Stimulated activated CD4-positive, alpha-beta T cell treated with anti-CD3 and anti-CD28 coated beads, Interleukin-2, amount 100 ng/mL, for 24 hours (primary cell): Measurements from ENCODE around the gene SLC25A22.

Experiments used
- DNase-seq, 2 donors: peaks; one replicate each; pipeline ENCODE4 v3.0.0-alpha.2; 2020

The SLC25A22 gene

DNA sequence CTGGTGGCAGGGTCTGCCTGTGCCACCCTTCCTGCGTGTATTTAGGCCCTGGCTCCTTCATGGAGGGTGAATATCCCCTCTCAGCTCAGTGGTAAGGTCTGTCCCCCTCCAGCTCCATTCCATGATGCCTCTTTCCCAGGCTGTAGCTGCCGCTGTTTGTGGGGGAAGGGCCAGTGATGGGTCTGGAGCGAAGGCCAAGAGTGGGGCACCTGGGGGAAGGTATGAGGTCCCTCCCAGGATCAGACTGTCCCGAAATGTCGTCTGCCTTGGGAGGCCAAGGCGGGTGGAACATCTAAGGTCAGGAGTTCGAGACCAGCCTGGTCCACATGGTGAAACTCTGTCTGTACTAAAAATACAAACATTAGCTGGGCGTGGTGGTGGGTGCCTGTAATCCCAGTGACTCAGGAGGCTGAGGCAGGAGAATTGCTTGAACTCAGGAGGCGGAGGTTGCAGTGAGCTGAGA lies 35.8 kb upstream of the SLC25A22 start:
- no peak for DNase-seq

DNA sequence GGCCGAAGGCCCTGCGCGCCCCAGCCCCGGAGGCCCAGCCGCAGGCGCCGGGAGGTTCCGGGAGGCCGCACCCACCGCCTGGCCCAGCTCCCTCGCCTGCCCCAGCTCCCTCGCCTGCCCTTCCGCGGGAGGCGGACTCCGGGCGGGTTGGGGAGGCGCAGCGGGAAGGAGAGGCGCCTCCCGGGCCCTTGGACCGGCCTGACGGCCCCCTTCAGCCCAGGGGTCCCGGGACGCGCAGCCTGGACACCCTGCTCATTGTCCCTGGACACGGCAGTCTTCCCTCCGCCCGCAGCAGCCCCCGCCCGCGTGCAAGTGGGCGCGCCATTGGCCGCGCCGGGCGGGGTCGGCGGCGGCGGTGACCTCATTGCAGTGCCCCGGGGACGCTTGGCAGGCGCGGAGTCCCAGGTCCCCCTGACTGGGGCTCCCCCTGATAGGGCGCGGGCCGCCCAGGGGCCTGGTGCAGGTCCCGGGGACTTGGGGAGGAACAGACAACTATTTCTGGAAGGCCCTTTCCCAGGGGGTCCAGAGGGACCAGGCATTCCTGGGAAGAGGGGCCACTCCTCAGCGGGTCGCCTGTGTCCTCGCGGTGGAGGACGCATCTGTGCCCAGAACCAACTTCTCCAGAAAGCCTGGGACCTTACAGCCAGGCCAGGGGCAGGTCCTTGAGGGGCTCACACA lies 35.2 kb upstream of the SLC25A22 start:
- DNase-seq = no peak

DNA sequence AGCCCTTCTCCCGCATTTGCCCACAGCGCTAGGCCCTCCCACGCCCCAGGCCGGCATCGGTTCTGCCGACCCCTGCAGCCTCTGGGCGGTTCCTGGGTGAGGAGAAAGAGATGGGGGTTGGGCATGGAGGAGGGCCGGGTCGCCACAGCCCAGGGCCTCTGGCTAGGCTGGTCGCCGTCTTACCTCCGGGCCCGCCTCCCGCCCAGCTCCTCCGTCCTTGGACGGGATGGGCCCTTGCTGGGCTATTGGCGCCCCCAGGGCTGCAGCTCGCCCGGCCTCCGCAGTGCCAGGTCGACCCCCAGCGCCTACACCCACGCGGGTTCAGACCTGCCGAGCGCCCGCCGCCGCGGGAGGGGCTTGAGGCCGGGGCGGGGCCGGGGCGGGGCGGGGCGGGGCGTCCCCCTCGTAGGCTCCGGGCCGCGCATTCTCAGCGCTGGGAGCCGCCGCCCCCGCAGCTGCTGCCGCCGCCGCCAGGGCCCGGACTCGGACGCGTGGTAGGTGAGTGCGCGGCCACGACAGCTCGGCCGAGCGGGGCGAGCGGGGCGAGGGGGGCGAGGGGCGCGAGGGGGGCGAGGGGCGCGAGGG lies 34.5 kb upstream of the SLC25A22 start, which contains the start of gene CD151:
TSS of gene CD151 (plus strand) at position 424 of the 585 bp plus-strand sequence. CDS start 3,118 bp downstream, outside the sequence.
- DNase-seq = peak in 1 of 2 donors; percentile 69

DNA sequence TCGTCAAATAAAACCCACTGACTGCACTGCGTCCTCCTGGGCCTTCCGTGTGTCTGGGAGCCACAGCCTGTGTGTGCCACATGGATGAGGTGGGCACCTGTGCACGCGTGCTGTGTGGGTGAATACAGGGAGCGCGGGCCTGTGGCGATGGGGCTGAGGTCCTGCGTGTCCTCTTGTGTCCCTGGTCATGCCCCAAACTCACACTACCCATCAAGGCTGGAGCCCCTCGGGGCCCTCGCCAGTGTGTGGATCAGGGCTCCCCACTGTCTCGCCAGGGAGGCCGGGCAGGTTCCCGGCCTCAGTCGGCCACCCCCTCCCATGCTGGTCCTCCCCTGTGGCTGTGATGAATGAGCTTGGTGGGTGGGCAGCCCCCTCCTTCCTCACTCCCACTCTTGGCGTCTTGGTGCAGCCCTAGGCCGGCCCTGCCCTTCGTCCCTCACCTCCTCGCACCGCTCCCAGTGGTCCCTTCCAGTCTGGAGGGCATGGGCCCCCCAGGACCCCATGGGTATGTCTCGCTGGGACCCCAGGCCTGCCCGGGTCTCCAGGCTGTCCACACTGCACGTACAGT lies 34.0 kb upstream of the SLC25A22 start:
- no peak for DNase-seq

DNA sequence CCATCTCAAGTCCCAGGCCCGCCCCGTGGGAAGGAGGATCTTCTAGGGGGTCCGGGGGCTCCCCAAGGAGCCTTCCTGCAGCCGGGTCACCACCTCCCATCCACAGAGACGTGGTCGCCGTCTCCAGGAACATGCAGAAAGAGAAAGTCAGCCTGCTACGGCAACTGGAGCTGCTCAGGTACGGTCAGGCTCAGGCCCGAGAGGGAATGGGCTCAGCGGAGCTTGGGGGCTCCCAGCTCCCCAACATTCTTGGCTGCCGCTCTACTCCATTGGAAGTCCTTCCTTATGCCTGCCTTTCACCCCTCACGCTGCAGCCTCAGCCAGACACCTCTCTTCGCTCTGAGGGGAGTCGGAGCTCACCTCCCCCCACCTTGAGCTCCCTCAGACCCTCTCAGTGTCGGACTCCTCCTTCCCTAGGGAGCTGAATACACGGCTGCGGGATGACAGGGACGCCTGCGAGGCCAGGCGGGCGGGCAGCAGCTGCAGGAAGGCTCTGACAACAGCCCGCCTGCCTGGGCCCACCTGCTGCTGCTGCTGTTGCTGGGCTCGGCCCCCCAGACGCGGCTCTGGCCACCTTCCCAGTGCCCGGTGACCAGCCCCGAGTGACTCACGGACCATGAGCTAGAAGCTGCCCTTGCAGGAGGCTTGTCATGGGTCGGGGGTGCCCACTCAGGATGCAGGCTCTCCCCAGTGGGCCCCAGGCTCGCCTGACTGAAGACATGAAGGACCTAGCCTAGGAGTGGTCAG lies 33.2 kb upstream of the SLC25A22 start:
- DNase-seq = no peak

DNA sequence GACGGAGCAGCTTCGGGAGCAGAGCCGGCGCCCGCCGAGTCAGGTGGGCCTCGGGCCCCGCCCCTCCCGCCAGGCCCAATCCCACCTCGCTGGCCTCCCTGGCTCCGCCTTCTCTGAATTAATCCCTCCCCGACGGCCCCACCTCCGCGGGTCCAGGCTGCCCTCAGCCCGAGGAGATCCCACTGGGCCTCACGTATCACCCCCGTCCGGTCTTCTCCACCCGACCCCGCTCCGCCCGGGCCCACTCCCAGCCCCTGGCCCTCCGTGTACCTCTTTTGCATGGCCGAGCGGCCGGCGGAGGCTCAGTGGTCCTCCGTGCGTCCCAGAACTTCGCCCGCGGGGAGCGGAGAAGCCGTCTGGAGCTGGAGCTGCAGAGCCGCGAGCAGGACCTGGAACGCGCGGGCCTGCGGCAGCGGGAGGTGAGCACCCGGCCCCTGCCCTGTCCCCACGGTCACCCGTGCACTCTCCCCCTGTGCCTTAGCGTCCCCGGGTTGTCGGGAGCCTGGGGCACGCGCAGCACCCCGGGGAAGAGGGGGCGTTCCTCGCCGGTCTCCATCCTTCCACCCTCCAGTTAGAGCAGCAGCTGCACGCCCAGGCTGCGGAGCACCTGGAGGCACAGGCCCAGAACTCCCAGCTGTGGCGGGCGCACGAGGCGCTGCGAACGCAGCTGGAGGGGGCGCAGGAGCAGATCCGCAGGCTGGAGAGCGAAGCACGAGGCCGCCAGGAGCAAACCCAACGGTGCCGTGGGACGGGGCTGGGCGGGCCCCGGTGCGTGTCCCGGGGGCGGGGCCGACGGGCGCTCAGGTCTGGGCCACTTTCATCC lies 32.4 kb upstream of the SLC25A22 start:
- peak; percentile 62 to 73 for DNase-seq

DNA sequence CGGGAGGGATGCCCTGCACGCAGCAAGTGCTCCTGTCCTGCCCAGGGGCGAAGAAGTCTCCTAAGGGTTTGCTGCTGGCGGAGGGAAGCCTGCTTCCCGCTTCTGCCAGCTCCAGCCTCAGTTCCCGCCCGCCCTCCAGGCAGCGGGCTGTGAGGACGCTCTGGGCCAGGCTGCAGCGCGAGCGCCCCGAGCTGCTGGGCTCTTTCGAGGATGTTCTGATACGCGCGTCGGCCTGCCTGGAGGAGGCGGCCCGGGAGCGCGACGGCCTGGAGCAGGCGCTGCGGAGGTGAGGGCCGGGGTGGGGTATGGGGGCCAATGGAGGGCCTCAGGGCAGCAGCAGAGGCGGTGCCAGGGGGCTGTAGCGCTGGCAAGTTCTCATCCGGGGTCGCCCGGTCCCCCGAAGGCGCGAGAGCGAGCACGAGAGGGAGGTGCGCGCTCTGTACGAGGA lies 31.8 kb upstream of the SLC25A22 start:
- DNase-seq = no peak

DNA sequence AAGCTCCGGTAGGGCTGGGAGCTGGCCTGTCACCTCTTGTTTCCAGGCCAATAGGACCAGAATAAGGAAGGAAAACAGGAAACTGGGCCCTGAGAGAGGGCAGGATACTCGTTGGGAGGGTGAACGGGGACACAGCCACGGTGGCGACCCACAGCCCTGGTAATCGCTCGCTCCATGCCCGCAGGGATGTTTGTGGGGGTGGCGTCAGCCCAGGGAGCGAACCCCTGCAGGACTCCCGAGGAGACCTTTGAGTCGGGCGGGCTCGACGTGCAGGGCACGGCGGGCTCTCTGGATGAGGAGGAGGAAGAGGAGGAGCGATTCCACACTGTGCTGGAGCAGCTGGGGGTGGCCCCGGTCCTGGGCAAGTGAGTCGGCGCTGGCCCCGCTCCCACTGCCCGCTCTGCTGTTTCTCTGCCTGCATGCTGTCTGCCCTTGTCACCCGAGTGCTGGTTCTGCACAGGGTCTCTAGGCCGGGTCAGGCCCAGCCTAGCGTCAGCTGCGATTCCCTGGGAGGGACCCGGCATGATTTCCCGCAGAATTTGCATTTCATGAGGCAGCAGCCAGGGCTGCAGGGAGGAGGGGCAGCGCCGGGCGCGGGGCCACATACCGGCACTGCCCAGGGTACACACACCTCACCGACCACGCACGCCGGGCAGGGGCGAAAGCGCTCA lies 31.2 kb upstream of the SLC25A22 start:
- DNase-seq = no peak

DNA sequence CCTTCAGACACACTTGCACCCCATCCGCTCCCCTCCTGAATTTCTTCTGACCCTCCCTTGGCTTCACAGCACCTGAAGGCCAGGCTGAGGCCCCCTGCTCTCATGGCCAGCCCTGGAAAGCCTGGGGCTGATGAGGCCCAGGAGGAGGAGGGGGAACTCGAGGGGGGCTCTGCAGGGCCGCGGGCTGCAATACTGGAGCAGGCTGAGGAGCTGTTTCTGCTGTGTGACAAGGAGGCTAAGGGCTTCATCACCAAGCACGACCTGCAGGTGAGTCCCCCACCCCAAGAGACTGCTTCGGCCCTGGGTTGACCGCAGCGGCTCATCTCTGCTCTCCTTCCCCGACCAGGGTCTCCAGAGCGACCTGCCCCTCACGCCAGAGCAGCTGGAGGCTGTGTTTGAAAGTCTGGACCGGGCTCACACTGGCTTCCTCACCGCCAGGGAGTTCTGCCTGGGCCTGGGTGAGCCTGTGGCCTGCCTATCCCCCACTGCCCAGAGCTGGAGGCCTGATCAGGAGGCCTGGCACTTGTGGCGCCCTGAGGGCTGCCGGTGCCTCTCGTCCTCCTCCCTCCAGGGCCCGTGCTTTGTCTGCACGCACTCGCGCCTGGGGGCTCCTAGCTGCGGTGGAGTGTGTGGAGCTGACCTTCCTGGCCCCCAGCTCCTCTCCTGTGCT lies 30.6 kb upstream of the SLC25A22 start:
- no peak for DNase-seq

DNA sequence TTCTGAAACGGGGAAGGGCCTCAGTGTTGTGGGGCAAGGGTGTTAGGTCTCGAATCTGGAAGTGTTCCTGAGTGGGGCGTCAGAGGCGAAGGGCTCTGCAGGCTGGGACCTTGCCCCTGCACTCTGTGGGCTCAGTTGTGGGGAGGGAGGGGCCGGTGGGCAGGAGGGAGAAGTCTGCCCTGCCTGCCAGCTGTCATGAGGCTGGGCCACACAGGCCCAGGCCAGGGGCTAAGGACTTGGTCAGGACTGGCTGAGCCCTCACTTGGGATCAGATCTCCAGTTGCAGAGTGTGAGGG lies 29.8 kb upstream of the SLC25A22 start, which contains the start of gene CRACR2B:
TSS of gene CRACR2B (plus strand) at position 23 of the 296 bp plus-strand sequence. CDS start 689 bp downstream, outside the sequence.
- no peak for DNase-seq

DNA sequence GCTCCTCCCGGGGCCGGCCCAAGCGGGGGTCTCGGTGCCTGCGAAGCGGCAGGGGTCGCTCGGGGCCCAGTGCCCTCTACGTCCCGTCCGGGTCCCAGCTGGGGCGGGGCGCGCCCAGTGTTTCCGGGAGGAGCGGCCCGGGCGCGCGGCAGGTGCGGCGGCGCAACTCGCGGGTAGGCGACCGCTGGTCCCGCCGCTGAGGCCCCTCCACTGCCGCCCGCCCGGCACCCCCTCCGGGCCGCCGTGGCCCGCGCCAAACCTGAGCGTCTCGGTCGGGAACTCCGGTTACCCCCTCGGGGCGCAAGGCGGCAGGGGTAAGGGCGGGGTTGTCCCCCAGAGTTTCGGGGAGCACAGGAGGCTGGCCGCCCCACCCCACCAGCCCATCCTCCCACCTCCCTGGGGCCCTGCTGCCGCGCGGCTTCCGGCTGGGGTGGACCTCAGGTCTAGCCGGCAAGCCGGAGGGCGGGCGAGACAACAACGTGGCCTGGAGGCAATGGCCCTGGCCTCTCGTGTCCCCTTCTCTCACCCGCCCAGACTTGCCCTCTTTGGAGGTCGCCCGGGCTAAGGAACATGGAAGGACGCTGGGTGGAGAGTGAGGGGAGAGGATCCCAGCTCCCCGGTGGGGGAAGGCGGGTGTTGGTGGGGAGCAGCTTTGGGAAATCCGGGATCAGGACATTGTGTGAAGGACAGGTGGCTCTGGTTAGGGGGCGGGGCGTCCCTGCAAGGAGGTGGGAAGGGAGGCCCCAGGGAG lies 29.2 kb upstream of the SLC25A22 start:
- no peak for DNase-seq

DNA sequence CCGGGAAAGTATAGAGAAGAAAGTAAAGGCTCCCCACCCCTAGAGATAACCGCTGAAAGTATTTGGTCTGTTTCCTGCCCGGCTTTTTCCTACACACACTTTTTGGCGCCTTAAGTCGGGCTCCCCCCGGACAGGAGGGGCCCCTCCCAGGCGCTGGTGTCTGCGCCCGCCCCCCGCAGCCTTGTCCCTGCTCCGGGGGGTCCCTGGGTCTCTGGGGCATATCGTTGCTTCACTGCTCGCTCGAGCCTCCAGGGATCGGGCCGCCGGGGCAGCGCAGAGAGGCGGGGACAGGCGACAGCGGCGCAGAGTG lies 28.7 kb upstream of the SLC25A22 start:
- DNase-seq = no peak

DNA sequence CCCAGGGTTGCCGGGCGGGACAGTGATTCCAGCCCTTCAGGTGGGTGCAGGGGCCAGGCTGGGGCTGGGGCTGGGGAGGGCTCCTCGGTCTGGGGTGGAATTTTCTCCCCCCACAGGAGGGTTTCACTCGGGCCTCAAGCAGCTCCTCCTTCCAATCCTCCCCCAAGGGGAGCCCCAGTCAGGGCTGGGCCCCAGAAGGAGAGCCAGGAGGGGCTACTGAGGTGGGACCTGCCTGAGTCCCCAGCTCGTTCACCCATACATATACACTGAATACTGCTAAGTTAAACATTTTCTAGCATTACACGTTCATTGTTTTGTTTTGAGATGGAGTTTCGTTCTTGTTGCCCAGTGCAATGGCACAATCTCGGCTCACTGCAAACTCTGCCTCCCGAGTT lies 28.1 kb upstream of the SLC25A22 start:
- DNase-seq = no peak

DNA sequence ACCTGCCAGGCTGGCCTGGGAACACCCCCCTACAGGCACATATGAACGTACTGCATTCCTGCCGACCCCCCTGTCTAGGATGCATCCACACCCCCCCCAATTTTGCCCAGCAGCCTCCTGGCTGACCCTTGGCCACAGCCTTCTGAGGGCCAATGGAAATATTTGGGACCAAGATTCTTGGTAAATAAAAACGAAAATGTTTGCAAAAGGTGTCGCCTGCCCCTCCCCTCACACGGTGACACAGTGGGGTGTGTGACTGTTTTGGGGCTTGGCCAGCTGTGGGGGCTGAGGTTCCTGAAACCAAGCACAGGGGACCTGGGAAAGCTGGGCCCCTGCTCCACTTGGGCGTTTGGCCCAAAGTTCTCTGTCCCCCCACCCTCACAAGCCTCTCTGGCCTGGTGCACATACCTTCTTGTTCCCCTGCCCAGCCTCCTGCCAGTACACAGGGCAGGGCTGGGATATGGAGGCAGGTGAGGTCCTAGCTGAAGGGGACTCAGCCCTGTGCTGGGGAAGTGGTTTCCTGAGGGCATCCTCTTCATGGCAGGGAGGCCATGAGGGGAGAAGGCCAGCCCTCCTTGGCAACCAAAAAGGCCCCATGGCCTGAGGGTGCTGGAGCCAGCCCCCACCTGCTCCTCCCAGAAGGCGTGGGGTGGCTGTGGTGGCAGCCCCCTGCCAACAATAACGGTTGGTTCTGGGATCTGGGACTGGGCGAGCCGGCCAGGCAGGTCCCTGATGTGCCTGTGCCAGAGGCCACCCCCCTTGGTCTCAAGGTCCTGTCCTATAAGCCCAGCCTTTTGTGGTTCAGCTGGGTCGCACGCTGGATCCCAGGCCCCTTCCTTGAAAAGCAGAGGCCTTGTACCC lies 27.5 kb upstream of the SLC25A22 start:
- no peak for DNase-seq

DNA sequence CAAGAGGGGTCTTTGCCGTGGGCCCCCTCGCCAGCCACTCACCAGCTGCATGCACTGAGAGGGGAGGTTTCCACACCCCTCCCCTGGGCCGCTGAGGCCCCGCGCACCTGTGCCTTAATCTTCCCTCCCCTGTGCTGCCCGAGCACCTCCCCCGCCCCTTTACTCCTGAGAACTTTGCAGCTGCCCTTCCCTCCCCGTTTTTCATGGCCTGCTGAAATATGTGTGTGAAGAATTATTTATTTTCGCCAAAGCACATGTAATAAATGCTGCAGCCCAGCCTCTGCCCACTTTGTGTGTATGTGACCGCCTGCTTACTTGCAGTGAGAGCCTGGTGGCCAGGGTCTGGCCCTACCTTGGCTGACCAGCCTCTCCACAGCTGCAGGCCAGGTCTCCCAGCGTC lies 26.9 kb upstream of the SLC25A22 start:
- no peak for DNase-seq

DNA sequence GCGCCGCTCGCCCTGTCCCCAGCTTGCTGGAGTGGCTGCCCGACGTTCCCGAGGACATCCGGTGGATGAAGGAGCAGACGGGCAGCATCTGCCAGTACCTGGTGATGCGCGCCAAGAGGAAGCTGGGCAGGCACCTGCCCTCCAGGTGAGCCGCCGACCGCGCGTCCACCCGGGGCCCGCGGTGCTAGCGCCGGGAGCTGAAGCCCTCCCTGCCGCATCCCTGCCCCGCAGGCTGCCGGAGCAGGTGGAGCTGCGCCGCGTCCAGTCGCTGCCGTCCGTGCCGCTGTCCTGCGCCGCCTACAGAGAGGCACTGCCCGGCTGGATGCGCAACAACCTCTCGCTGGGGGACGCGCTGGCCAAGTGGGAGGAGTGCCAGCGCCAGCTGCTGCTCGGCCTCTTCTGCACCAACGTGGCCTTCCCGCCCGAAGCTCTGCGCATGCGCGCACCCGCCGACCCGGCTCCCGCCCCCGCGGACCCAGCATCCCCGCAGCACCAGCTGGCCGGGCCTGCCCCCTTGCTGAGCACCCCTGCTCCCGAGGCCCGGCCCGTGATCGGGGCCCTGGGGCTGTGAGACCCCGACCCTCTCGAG lies 26.3 kb upstream of the SLC25A22 start:
- no peak for DNase-seq

DNA sequence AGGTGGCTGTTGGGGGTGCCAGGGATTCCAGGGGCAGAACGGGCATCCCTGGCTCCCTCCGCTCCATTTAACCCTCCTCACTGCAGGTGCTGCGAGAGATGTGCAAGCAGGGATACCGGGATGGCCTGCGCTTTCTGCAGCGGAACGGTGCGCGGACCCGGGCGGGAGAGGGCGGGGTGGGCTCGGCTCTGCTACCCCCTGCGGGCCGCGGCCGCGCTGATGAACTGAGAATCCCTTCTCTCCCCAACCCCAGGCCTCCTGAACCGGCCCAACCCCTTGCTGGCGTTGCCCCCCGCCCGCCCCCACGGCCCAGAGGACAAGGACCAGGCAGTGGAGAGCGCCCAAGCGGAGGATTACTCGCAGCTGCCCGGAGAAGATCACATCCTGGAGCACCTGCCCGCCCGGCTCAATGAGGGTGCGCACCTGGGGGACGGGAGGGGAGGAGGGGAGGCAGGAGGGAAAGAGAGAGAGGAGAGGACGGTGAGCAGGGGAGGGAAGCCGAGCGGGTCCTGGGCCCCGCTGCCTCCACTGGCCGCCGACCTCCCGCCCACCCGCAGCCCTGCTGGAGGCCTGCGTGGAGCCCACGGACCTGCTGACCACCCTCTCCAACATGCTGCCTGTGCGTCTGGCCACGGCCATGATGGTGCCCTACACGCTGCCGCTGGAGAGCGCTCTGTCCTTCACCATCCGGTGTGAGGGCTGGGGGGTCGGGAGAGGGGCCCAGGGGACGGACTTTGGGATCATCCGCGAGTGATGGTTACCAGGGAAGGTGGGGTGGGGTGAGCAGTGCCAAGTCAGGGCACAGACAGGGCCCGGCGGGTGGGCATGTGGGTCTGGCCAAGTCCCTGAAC lies 25.6 kb upstream of the SLC25A22 start:
- no peak for DNase-seq
